K562 (cell line): Measurements from ENCODE around the gene LYSMD1. TPM values are rescaled to one million over a fixed set of nuclear protein-coding genes. Genes with fewer than 3 reads are reported as not detected.

Experiments used
- ATAC-seq: fragments of 200-7000 bp; cut with Tn5 transposase; 3 replicates; pipeline ENCODE4 v1.9.1; 2020; ENCODE audit warnings: moderate library complexity
- BruUV-seq: library from RNA; stranded (reverse); fragments of 400-500 nt; replicated peaks from 2 replicates; lab custom pipeline; 2021; lab: Mats Ljungman, UMichigan
- CTCF ChIA-PET: fragments of 300-600 bp; formaldehyde crosslinking; extraction: SDS; loops from one replicate; lab custom pipeline; 2021; ENCODE audit warnings: low intra/inter-chr PET ratio; lab: Yijun Ruan, JAX
- POLR2A ChIA-PET: fragments of 300-600, 350-650 bp; sonication (Branson Sonifier 250); formaldehyde crosslinking; extraction: SDS; loops from one replicate; lab custom pipeline; 2021; ENCODE audit warnings: antibody characterized with exemption, inconsistent platforms; lab: Yijun Ruan, JAX
- DNase-seq, 4 experiments: peaks; one replicate each; pipeline versions ENCODE4 v3.0.0 to v3.0.0-alpha.2; 2011 to 2018; ENCODE audit warnings: low spot score in 3 of 4, mixed read lengths in 3 of 4; ENCODE audit errors: extremely low read depth in 1 of 4
- FAIRE-seq: peaks from 2 replicates; lab custom pipeline; 2011; peaks lifted over from hg19 to GRCh38; lab: Jason Lieb, UNC
- H2AFZ ChIP-seq: 2 replicates; pipeline ENCODE4 v1.6.0; 2011; ENCODE audit warnings: low read depth, low read length, control low read depth, inconsistent platforms
- H3K27ac ChIP-seq: fragments of 200-600 bp; 3 replicates; pipeline ENCODE4 v1.8.0; 2011; ENCODE audit warnings: low read depth, mild to moderate bottlenecking, control low read depth, inconsistent platforms, low read length, moderate library complexity, mixed read lengths; ENCODE audit errors: extremely low read depth
- H3K27me3 ChIP-seq, 2 experiments: fragments of 300-600 bp in 1 of 2; 2 replicates in 1 of 2; 3 replicates in 1 of 2; pipeline versions ENCODE4 v1.6.0 to v1.8.0; 2011; ENCODE audit warnings: inconsistent platforms in 2 of 2, low read length in 2 of 2, mild to moderate bottlenecking in 1 of 2, mixed read lengths in 1 of 2, moderate library complexity in 1 of 2; ENCODE audit not compliant: control insufficient read depth in 2 of 2, insufficient read depth in 2 of 2
- H3K36me3 ChIP-seq: fragments of 300-600 bp; 3 replicates; pipeline ENCODE4 v1.8.0; 2011; ENCODE audit warnings: mild to moderate bottlenecking, low read length, inconsistent platforms; ENCODE audit not compliant: control insufficient read depth, insufficient read depth
- H3K4me1 ChIP-seq, 2 experiments: fragments of 200-600 bp in 1 of 2; replicated peaks in 1 of 2; 2 replicates in 1 of 2; 3 replicates in 1 of 2; pipeline versions ENCODE4 v1.5.1 to v1.8.0; 2011; ENCODE audit warnings: inconsistent platforms in 2 of 2, low read length in 2 of 2, mild to moderate bottlenecking in 1 of 2, mixed read lengths in 1 of 2, moderate library complexity in 1 of 2; ENCODE audit not compliant: control insufficient read depth in 2 of 2, insufficient read depth in 2 of 2
- H3K4me2 ChIP-seq: 2 replicates; pipeline ENCODE4 v1.6.1; 2011; ENCODE audit warnings: low read length, control low read depth, inconsistent platforms, mixed read lengths; ENCODE audit not compliant: insufficient read depth
- H3K4me3 ChIP-seq: fragments of 200-600 bp; sonication (generic), shearing (Covaris generic); 2 replicates; pipeline ENCODE4 v1.5.1; 2016; ENCODE audit warnings: control low read depth, inconsistent platforms
- H3K79me2 ChIP-seq: fragments of 200-600 bp; 3 replicates; pipeline ENCODE4 v1.8.0; 2011; ENCODE audit warnings: low read length, inconsistent platforms; ENCODE audit not compliant: control insufficient read depth, insufficient read depth
- H3K9ac ChIP-seq, 2 experiments: 2 replicates each; pipeline versions ENCODE4 v1.6.0 to v1.6.1; 2011; ENCODE audit warnings: low read depth in 2 of 2, low read length in 2 of 2, control low read depth in 1 of 2, inconsistent platforms in 1 of 2, mild to moderate bottlenecking in 1 of 2, mixed read lengths in 1 of 2; ENCODE audit not compliant: insufficient read depth in 1 of 2
- H3K9me1 ChIP-seq: one replicate; pipeline ENCODE4 v1.6.0; 2011; ENCODE audit warnings: inconsistent platforms, mild to moderate bottlenecking, low read length, moderate library complexity; ENCODE audit not compliant: control insufficient read depth, insufficient read depth
- H3K9me3 ChIP-seq: replicated peaks from 2 replicates; pipeline ENCODE4 v1.5.1; 2011; ENCODE audit warnings: low read depth, low read length, inconsistent platforms; ENCODE audit not compliant: control insufficient read depth, insufficient read depth
- H4K20me1 ChIP-seq: replicated peaks from 2 replicates; pipeline ENCODE4 v1.6.1; 2011; ENCODE audit warnings: low read length, inconsistent platforms, mixed read lengths; ENCODE audit not compliant: control insufficient read depth, insufficient read depth
- ADNP ChIP-seq: fragments of 200-800 bp; sonication (Bioruptor generic); IDR thresholded peaks from 2 replicates; pipeline ENCODE4 v1.6.1; 2016; ENCODE audit warnings: missing genetic modification characterization, missing compliant biosample characterization
- BCOR ChIP-seq: fragments of 450-650 bp; IDR thresholded peaks from 2 replicates; pipeline ENCODE4 v1.6.1; 2016
- CBX3 ChIP-seq, 2 experiments: IDR thresholded peaks; 1 replicate in 1 of 2; 2 replicates in 1 of 2; pipeline ENCODE4 v1.6.1; 2012; ENCODE audit warnings: inconsistent platforms in 2 of 2, low read length in 2 of 2, borderline replicate concordance in 1 of 2, control low read depth in 1 of 2
- CHD4 ChIP-seq: fragments of 200-600 bp; sonication (generic); IDR thresholded peaks from 3 replicates; pipeline ENCODE4 v1.6.1; 2012; ENCODE audit warnings: low read depth, mild to moderate bottlenecking, mixed read lengths, low read length, inconsistent platforms; ENCODE audit not compliant: insufficient read depth, insufficient replicate concordance, poor library complexity, severe bottlenecking
- DDX20 ChIP-seq: fragments of 450-650 bp; IDR thresholded peaks from 2 replicates; pipeline ENCODE4 v1.6.1; 2016; ENCODE audit warnings: missing genetic modification characterization, low read depth, mild to moderate bottlenecking, missing compliant biosample characterization, moderate library complexity
- FOSL1 ChIP-seq: fragments of 200-800 bp; sonication (Bioruptor generic); conservative IDR thresholded peaks from 2 replicates; pipeline ENCODE4 v1.6.1; 2016; ENCODE audit warnings: missing genetic modification characterization, missing compliant biosample characterization
- KDM1A ChIP-seq, 2 experiments: fragments of 450-650 bp; IDR thresholded peaks; 2 replicates each; pipeline ENCODE4 v1.6.1; 2016; ENCODE audit warnings: mild to moderate bottlenecking in 2 of 2
- NFIC ChIP-seq: fragments of 450-650 bp; IDR thresholded peaks from 2 replicates; pipeline ENCODE4 v1.6.1; 2017; ENCODE audit warnings: mild to moderate bottlenecking, inconsistent platforms
- RBM25 ChIP-seq: fragments of 200-400 bp; formaldehyde crosslinking; IDR thresholded peaks from 2 replicates; pipeline ENCODE4 v1.6.1; 2018; ENCODE audit warnings: low read length, low read depth, moderate library complexity; ENCODE audit not compliant: severe bottlenecking
- RCOR1 ChIP-seq, 2 experiments: IDR thresholded peaks; 2 replicates each; pipeline ENCODE4 v1.6.1; 2012; ENCODE audit warnings: low read depth in 2 of 2, low read length in 2 of 2, borderline replicate concordance in 1 of 2, improper control_type of control experiment in 1 of 2
- SRSF9 ChIP-seq: fragments of 200-400 bp; formaldehyde crosslinking; IDR thresholded peaks from 2 replicates; pipeline ENCODE4 v1.6.1; 2017; ENCODE audit warnings: low read depth, low read length, borderline replicate concordance
- TAF9B ChIP-seq: fragments of 450-650 bp; IDR thresholded peaks from 2 replicates; pipeline ENCODE4 v1.6.1; 2018; ENCODE audit warnings: mild to moderate bottlenecking; ENCODE audit not compliant: partially characterized antibody
- TEAD4 ChIP-seq, 2 experiments: sonication (generic) in 1 of 2; formaldehyde crosslinking in 1 of 2; IDR thresholded peaks; 2 replicates each; pipeline versions ENCODE4 v1.6.1 to v1.8.0; 2012 to 2022; ENCODE audit warnings: borderline replicate concordance in 1 of 2, inconsistent platforms in 1 of 2, low read length in 1 of 2, mild to moderate bottlenecking in 1 of 2, missing genetic modification reagents in 1 of 2
- TFAM ChIP-seq: fragments of 250-450 bp; sonication (Bioruptor Pico); conservative IDR thresholded peaks from 2 replicates; pipeline ENCODE4 v1.5.0; 2021; ENCODE audit warnings: mild to moderate bottlenecking, moderate library complexity
- ZC3H8 ChIP-seq: fragments of 450-650 bp; IDR thresholded peaks from 2 replicates; pipeline ENCODE4 v1.6.1; 2017
- WGBS: fragments of 100-300 bp; shearing (Covaris generic); methylation state at CpG from one replicate; pipeline ENCODE4 v1.1.6; 2016; ENCODE audit warnings: low coverage, mixed read lengths; ENCODE audit not compliant: insufficient coverage; ENCODE audit errors: missing lambda C conversion rate; 5-methylcytosine and 5-hydroxymethylcytosine counted together
- in situ Hi-C: fragments of 300-500 bp; cut with MboI; formaldehyde crosslinking; loops from 4 replicates; pipeline ENCODE4 v1.15.0; 2018; ENCODE audit warnings: inconsistent platforms, mixed read lengths
- intact Hi-C: fragments of 100-400 bp; cut with micrococcal nuclease; formaldehyde crosslinking; loops from 2 replicates; pipeline ENCODE4 v1.14.2; 2022
- polyA plus RNA-seq, 8 experiments: library from polyadenylated mRNA; depleted of rRNA in 4 of 8; stranded (reverse) in 5 of 8; unstranded in 3 of 8; fragments of >200 nt; fragmentation: Nextera tagmentation in 2 of 8; fragmentation: Illumina TruSeq in 1 of 8; extraction: Ambion mirVana in 2 of 8; extraction: Trizol in 1 of 8; gene quantifications; 2 replicates each; pipeline versions ENCODE4 v1.2.1 to v1.2.3, GENCODE V29; 2011 to 2014; ENCODE audit warnings: inconsistent platforms in 1 of 8, missing spikeins in 1 of 8
- total RNA-seq, 7 experiments: library from RNA; depleted of rRNA in 6 of 7; stranded (reverse); fragments of >200 nt in 6 of 7; fragmentation: Illumina TruSeq in 2 of 7; extraction: Trizol in 2 of 7; gene quantifications; 2 replicates each; pipeline versions ENCODE4 v1.2.1 to v1.2.3, GENCODE V29; 2011 to 2021; ENCODE audit warnings: low replicate concordance in 1 of 7

The LYSMD1 gene
- total and polyA plus RNA-seq, 9 of the 15 experiments (the other 6 are each of a cell fraction or from before 2014, with no cell fraction given), result 2.2 to 9.4 (median 6.0) TPM

DNA sequence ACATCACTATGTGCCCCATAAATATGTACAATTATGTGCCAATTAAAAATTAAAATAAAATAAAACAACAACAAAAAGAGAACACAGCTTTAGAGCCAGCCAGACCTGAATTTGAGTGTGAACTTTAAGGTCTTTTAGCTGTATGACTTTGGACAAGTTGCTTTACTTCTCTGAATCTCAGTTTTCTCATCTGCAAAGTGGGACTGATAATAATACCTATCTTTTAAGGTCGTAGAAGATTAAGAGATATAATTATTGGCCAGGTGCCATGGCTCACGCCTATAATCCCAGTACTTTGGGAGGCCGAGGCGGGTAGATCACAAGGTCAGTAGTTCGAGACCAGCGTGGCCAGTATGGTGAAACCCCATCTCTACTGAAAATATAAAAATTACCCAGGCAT, 27.6 kb upstream of the LYSMD1 start:
- H3K9ac ChIP-seq, result no peak overlapping the region
- intact Hi-C loops, result loop anchor here (5.0 to 10.0 kb wide), 2 partner anchors 191 to 544 kb away; no protein-coding TSS in a partner anchor

More for the DNA sequence above, 27.6 kb upstream of the LYSMD1 start:
- H3K4me3 ChIP-seq, result no peak overlapping the region
- DNase-seq (no peak), FAIRE-seq (no peak), ATAC-seq (no peak)
- H3K9me3 ChIP-seq, result no peaks in the 10 kb centered on the region
- 28% methylated on average over 6 of the region's 6 CpGs for WGBS
- H3K4me1 ChIP-seq, result peaks cover 15% of the 10 kb centered on the region in 2 experiments; a peak in 4 of 5 replicates
- no TSS peak for BruUV-seq
- H3K27me3 ChIP-seq, result no peaks in the 10 kb centered on the region
- H3K9me1 ChIP-seq, result no peaks in the 10 kb centered on the region
- no peaks in the 10 kb centered on the region for H3K36me3 ChIP-seq
- POLR2A ChIA-PET, result interaction anchor here (0.6 kb wide), 1 partner anchor 311 kb away, joined by 3 read pairs; no protein-coding TSS in a partner anchor
- 0 out of 3 replicates have a peak, but pooled peaks of 1 of the 2 experiments have one; percentile 14 for TF ChIP-seq CBX3 (IDR thresholded peaks at IDR 0.05; ENCODE audit: borderline replicate concordance in 1 of 2, low read length in 2 of 2)
- TF ChIP-seq ADNP (tag), result peak; percentile 86
- TF ChIP-seq SRSF9, result no peak
- TF ChIP-seq FOSL1, result no peak
- no peak for TF ChIP-seq DDX20
- peak; percentile 94 for TF ChIP-seq RBM25
- TF ChIP-seq TAF9B, result no peak
- no peak for TF ChIP-seq CHD4
- TF ChIP-seq NFIC, result peak; percentile 78
- TF ChIP-seq ZC3H8, result no peak
- no peak for TF ChIP-seq TEAD4 (IDR thresholded peaks at IDR 0.05; ENCODE audit: low read length)
- TF ChIP-seq TEAD4 (CRISPR knock-in tag; IDR thresholded peaks at IDR 0.05; ENCODE audit: borderline replicate concordance), result no peak
- 0 out of 4 replicates have a peak, but pooled peaks of 1 of the 2 experiments have one; percentile 11 for TF ChIP-seq RCOR1 (IDR thresholded peaks at IDR 0.05; ENCODE audit: borderline replicate concordance in 1 of 2, low read depth in 2 of 2, low read length in 2 of 2)
- peak; percentile 88 for TF ChIP-seq BCOR
- peak; percentile 50 to 69; a peak in 3 of 4 replicates for TF ChIP-seq KDM1A (IDR thresholded peaks at IDR 0.05)
- no peak for TF ChIP-seq TFAM (CRISPR knock-in tag)
- H3K27ac ChIP-seq, result no peak overlapping the region
- no peaks in the 10 kb centered on the region for H4K20me1 ChIP-seq
- in situ Hi-C loops, result no loop called here
- peaks cover 17% of the 10 kb centered on the region for H3K79me2 ChIP-seq
- no peak overlapping the region for H3K4me2 ChIP-seq
- no peak overlapping the region for H2AFZ ChIP-seq
- CTCF ChIA-PET, result no interaction called here
